Brain microvascular endothelial cell (primary cell): ENCODE measurements around the gene TBC1D20.

Source experiments
- DNase-seq: peaks from one replicate; pipeline ENCODE4 v3.0.0-alpha.2; 2020
- H3K27ac ChIP-seq: fragments of 250-450 bp; sonication (Bioruptor Pico); 2 replicates; pipeline ENCODE4 v1.5.1; 2020; ENCODE audit warnings: mild to moderate bottlenecking, moderate library complexity
- H3K27me3 ChIP-seq: fragments of 250-450 bp; sonication (Bioruptor Pico); replicated peaks from 2 replicates; pipeline ENCODE4 v1.5.1; 2020; ENCODE audit warnings: mild to moderate bottlenecking
- H3K36me3 ChIP-seq: fragments of 250-450 bp; sonication (Bioruptor Pico); replicated peaks from 2 replicates; pipeline ENCODE4 v1.5.1; 2020; ENCODE audit warnings: mild to moderate bottlenecking
- H3K4me3 ChIP-seq: 2 replicates; pipeline ENCODE4 v1.5.1; 2011; ENCODE audit warnings: low read depth, mild to moderate bottlenecking, control low read depth, low read length, moderate library complexity
- CTCF ChIP-seq: IDR thresholded peaks from 2 replicates; pipeline ENCODE4 v1.5.1; 2011; ENCODE audit warnings: low read depth, mild to moderate bottlenecking, moderate library complexity, low read length, control low read depth, inconsistent platforms; ENCODE audit errors: missing control alignments
- in situ Hi-C: cut with HindIII; loops from 2 replicates; pipeline ENCODE4 v1.10.0; 2017; ENCODE audit warnings: low sequenced_read_pairs, low pct_ligation_motif_present

The TBC1D20 gene

GRCh38 chr20:428658-429200, 33.6 kb downstream of the TBC1D20 start:
- peaks cover 27% of the 10 kb centered on the region for H3K36me3 ChIP-seq
- no peaks in the 10 kb centered on the region for H3K27me3 ChIP-seq
- no peak overlapping the region for H3K27ac ChIP-seq
- no peak for DNase-seq
- no peak for TF ChIP-seq CTCF
- H3K4me3 ChIP-seq: no peak overlapping the region
- in situ Hi-C loops: no loop called here

GRCh38 chr20:427849-428657, 34.3 kb downstream of the TBC1D20 start:
- no peaks in the 10 kb centered on the region for H3K27me3 ChIP-seq
- DNase-seq: no peak
- no peak overlapping the region for H3K27ac ChIP-seq
- H3K4me3 ChIP-seq: no peak overlapping the region
- H3K36me3 ChIP-seq: peaks cover 27% of the 10 kb centered on the region
- in situ Hi-C loops: no loop called here
- no peak for TF ChIP-seq CTCF

GRCh38 chr20:427401-427800, 34.9 kb downstream of the TBC1D20 start:
- no peak overlapping the region for H3K27ac ChIP-seq
- H3K27me3 ChIP-seq: no peaks in the 10 kb centered on the region
- TF ChIP-seq CTCF: no peak
- in situ Hi-C loops: no loop called here
- no peak for DNase-seq
- peaks cover 30% of the 10 kb centered on the region for H3K36me3 ChIP-seq
- H3K4me3 ChIP-seq: no peak overlapping the region

- in situ Hi-C loops: no loop called here
- no peak overlapping the region for H3K27ac ChIP-seq
- no peaks in the 10 kb centered on the region for H3K27me3 ChIP-seq
- no peak overlapping the region for H3K4me3 ChIP-seq
- DNase-seq: no peak
- no peak for TF ChIP-seq CTCF
- H3K36me3 ChIP-seq: peaks cover 36% of the 10 kb centered on the region
Measured at GRCh38 chr20:426566-426965, 35.8 kb downstream of the TBC1D20 start.

- TF ChIP-seq CTCF: no peak
- no peak for DNase-seq
- H3K4me3 ChIP-seq: no peak overlapping the region
- in situ Hi-C loops: no loop called here
- H3K27ac ChIP-seq: no peak overlapping the region
- H3K27me3 ChIP-seq: no peaks in the 10 kb centered on the region
- H3K36me3 ChIP-seq: peaks cover 43% of the 10 kb centered on the region
Measured at GRCh38 chr20:421685-422250, 40.6 kb downstream of the TBC1D20 start.
